Naive thymus-derived CD4-positive, alpha-beta T cell (primary cell): ENCODE data around the gene GLS2. TPM values are rescaled to one million over a fixed set of nuclear protein-coding genes. Genes with fewer than 3 reads are reported as not detected.

Experiments
- ATAC-seq: fragments of 150-1000 bp; cut with Tn5 transposase; 2 replicates; pipeline ENCODE4 v1.10.0; 2021; ENCODE audit warnings: mild to moderate bottlenecking, moderate library complexity
- CTCF ChIA-PET: fragments of 350-600 bp; sonication (Branson Sonifier 250); formaldehyde crosslinking; loops from one replicate; lab custom pipeline; 2021; ENCODE audit warnings: antibody characterized with exemption; lab: Charles Lee
- POLR2A ChIA-PET: fragments of 350-600 bp; sonication (Branson Sonifier 250); formaldehyde crosslinking; loops from one replicate; lab custom pipeline; 2021; ENCODE audit warnings: antibody characterized with exemption, inconsistent platforms; lab: Charles Lee
- DNase-seq, 9 donors: peaks; one replicate each; pipeline versions ENCODE4 v3.0.0 to v3.0.0-alpha.2; 2020 to 2022; ENCODE audit warnings: mixed read lengths in 1 of 9
- H3K27ac ChIP-seq: one replicate; pipeline ENCODE4 v1.7.0; 2013; ENCODE audit warnings: mild to moderate bottlenecking, low read depth, low read length, moderate library complexity
- H3K27me3 ChIP-seq, 2 donors: one replicate each; pipeline ENCODE4 v1.7.0; 2013; ENCODE audit warnings: low read length in 2 of 2, mild to moderate bottlenecking in 2 of 2, moderate library complexity in 2 of 2; ENCODE audit not compliant: control insufficient read depth in 2 of 2, insufficient read depth in 2 of 2
- H3K36me3 ChIP-seq, 3 experiments: 1 replicate in 2 of 3; 2 replicates in 1 of 3; pipeline ENCODE4 v1.7.0; 2013; ENCODE audit warnings: low read length in 3 of 3, mild to moderate bottlenecking in 3 of 3, moderate library complexity in 1 of 3; ENCODE audit not compliant: insufficient read depth in 3 of 3, control insufficient read depth in 2 of 3
- H3K4me1 ChIP-seq, 2 donors: one replicate each; pipeline ENCODE4 v1.7.0; 2013; ENCODE audit warnings: low read length in 2 of 2, mild to moderate bottlenecking in 2 of 2, moderate library complexity in 1 of 2; ENCODE audit not compliant: control insufficient read depth in 2 of 2, insufficient read depth in 2 of 2
- H3K4me3 ChIP-seq: 2 replicates; pipeline ENCODE4 v1.7.0; 2013; ENCODE audit warnings: mild to moderate bottlenecking, low read length
- H3K9me3 ChIP-seq, 3 experiments: 1 replicate in 2 of 3; 2 replicates in 1 of 3; pipeline ENCODE4 v1.7.0; 2013; ENCODE audit warnings: low read length in 3 of 3; ENCODE audit not compliant: control insufficient read depth in 2 of 3
- H3K27ac Mint-ChIP-seq, 9 donors: one replicate each; pipeline ENCODE4 v1.8.0; 2020 to 2022; ENCODE audit warnings: mixed read lengths in 9 of 9, mild to moderate bottlenecking in 8 of 9, moderate library complexity in 5 of 9, inconsistent platforms in 2 of 9
- H3K27me3 Mint-ChIP-seq, 5 donors: one replicate each; pipeline ENCODE4 v1.8.0; 2021 to 2022; ENCODE audit warnings: mixed read lengths in 5 of 5, mild to moderate bottlenecking in 1 of 5
- H3K36me3 Mint-ChIP-seq, 5 donors: one replicate each; pipeline ENCODE4 v1.8.0; 2020 to 2022; ENCODE audit warnings: mixed read lengths in 5 of 5, mild to moderate bottlenecking in 3 of 5, inconsistent platforms in 1 of 5
- H3K4me1 Mint-ChIP-seq, 7 donors: one replicate each; pipeline ENCODE4 v1.8.0; 2020 to 2022; ENCODE audit warnings: mixed read lengths in 7 of 7, mild to moderate bottlenecking in 3 of 7, inconsistent platforms in 1 of 7
- H3K4me3 Mint-ChIP-seq, 10 donors: one replicate each; pipeline ENCODE4 v1.8.0; 2020 to 2022; ENCODE audit warnings: mild to moderate bottlenecking in 10 of 10, mixed read lengths in 10 of 10, moderate library complexity in 6 of 10, inconsistent platforms in 2 of 10
- H3K9me3 Mint-ChIP-seq, 11 donors: one replicate each; pipeline ENCODE4 v1.8.0; 2020 to 2022; ENCODE audit warnings: mixed read lengths in 11 of 11, mild to moderate bottlenecking in 4 of 11, inconsistent platforms in 1 of 11, moderate library complexity in 1 of 11
- intact Hi-C, 2 donors: fragments of 100-400 bp; cut with micrococcal nuclease; formaldehyde crosslinking; loops; one replicate each; pipeline ENCODE4 v1.15.1; 2023
- polyA plus RNA-seq, 2 donors: library from polyadenylated mRNA; unstranded; fragments of 300-500 nt; fragmentation: Illumina TruSeq; gene quantifications; one replicate each; pipeline ENCODE4 v1.2.3, GENCODE V29; 2021
- total RNA-seq, 6 experiments: library from RNA in 5 of 6; stranded (reverse) in 5 of 6; gene quantifications; 1 replicate in 5 of 6; 2 replicates in 1 of 6; pipeline ENCODE4 v1.2.3 and lab custom pipeline; 2021 to 2026

Gene GLS2
- total and polyA plus RNA-seq, 7 experiments from 2014 or later, result 0.94 to 10.2 (median 5.9) TPM

GRCh38 chr12:56461235-56462159 lies 26.5 kb downstream of the GLS2 start:
- no peaks in the 10 kb centered on the region for H3K9me3 Mint-ChIP-seq
- H3K4me1 Mint-ChIP-seq, result peaks cover 0 to 10% (median 5%) of the 10 kb centered on the region in 7 donors
- no peak overlapping the region for H3K4me3 Mint-ChIP-seq
- H3K9me3 ChIP-seq, result no peaks in the 10 kb centered on the region
- no peak overlapping the region for H3K4me3 ChIP-seq
- no peaks in the 10 kb centered on the region for H3K27me3 ChIP-seq
- H3K27ac ChIP-seq, result no peak overlapping the region
- no peaks in the 10 kb centered on the region for H3K36me3 ChIP-seq
- ChIA-PET CTCF (interaction anchor here (0.6 to 4.0 kb wide), 6 partner anchors 12 to 271 kb away, joined by 3 to 22 read pairs (median 4); partner anchors contain the start of genes RNF41, SMARCC2, STAT2 and TIMELESS), POLR2A (interaction anchor here (0.6 to 1.5 kb wide), 5 partner anchors 102 to 264 kb away, joined by 3 to 4 read pairs (median 4); partner anchors contain the start of genes IL23A and STAT2)
- intact Hi-C loops, result loop anchor here in 1 of 2 donors (5.0 kb wide), 1 partner anchor 254 kb away; no protein-coding TSS in a partner anchor
- H3K27ac Mint-ChIP-seq, result no peak overlapping the region
- no peaks in the 10 kb centered on the region for H3K36me3 Mint-ChIP-seq
- peaks cover 0 to 6% of the 10 kb centered on the region in 2 donors for H3K4me1 ChIP-seq
- ATAC-seq (no peak), DNase-seq (no peak)
- no peaks in the 10 kb centered on the region for H3K27me3 Mint-ChIP-seq

- intact Hi-C loops, result no loop called here
- CTCF ChIA-PET, result no interaction called here
- no peak for ATAC-seq
These were observed 30.1 kb downstream of the GLS2 start for GRCh38 chr12:56457817-56458216.

GRCh38 chr12:56454557-56454956 lies 33.4 kb downstream of the GLS2 start, which contains the start of gene MIP:
MIP (minus strand) TSS chr12:56454657; CDS start chr12:56454613, 44 bp downstream.
- Mint-ChIP-seq H3K36me3 (no peaks in the 10 kb centered on the region), H3K27me3 (no peaks in the 10 kb centered on the region), H3K4me1 (peaks cover 5 to 12% (median 9%) of the 10 kb centered on the region in 7 donors), H3K4me3 (no peak within 1 kb of the TSS), H3K27ac (no peak within 1 kb of the TSS), H3K9me3 (no peaks in the 10 kb centered on the region)
- POLR2A ChIA-PET, result interaction anchor here (1.5 to 1.8 kb wide), 2 partner anchors 9 kb away, joined by 4 read pairs; no protein-coding TSS in a partner anchor
- intact Hi-C loops, result no loop called here
- no peaks in the 10 kb centered on the region for H3K9me3 ChIP-seq
- no peak within 1 kb of the TSS for H3K4me3 ChIP-seq
- no peak within 1 kb of the TSS for H3K27ac ChIP-seq
- H3K4me1 ChIP-seq, result peaks cover 0 to 6% of the 10 kb centered on the region in 2 donors
- no peaks in the 10 kb centered on the region for H3K27me3 ChIP-seq
- CTCF ChIA-PET, result no interaction called here
- H3K36me3 ChIP-seq, result no peaks in the 10 kb centered on the region
- DNase-seq (no peak), ATAC-seq (no peak)

More at GRCh38 chr12:56457817-56458216, 30.1 kb downstream of the GLS2 start:
- DNase-seq, result no peak
- no peaks in the 10 kb centered on the region for H3K9me3 ChIP-seq
- Mint-ChIP-seq H3K4me3 (no peak overlapping the region), H3K4me1 (no peaks in the 10 kb centered on the region), H3K27me3 (no peaks in the 10 kb centered on the region), H3K27ac (no peak overlapping the region), H3K36me3 (no peaks in the 10 kb centered on the region), H3K9me3 (no peaks in the 10 kb centered on the region)
- no peak overlapping the region for H3K4me3 ChIP-seq
- H3K36me3 ChIP-seq, result no peaks in the 10 kb centered on the region
- no peaks in the 10 kb centered on the region for H3K4me1 ChIP-seq
- H3K27ac ChIP-seq, result no peak overlapping the region
- no peaks in the 10 kb centered on the region for H3K27me3 ChIP-seq
- POLR2A ChIA-PET, result no interaction called here

GRCh38 chr12:56451147-56451546 lies 36.8 kb downstream of the GLS2 start:
- ATAC-seq (no peak), DNase-seq (no peak)
- CTCF ChIA-PET, result interaction anchor here (0.6 to 4.1 kb wide), 2 partner anchors 11 to 428 kb away, joined by 3 to 22 read pairs; no protein-coding TSS in a partner anchor
- Histone ChIP-seq H3K4me3 (no peak overlapping the region), H3K9me3 (no peaks in the 10 kb centered on the region), H3K27ac (no peak overlapping the region), H3K36me3 (no peaks in the 10 kb centered on the region), H3K4me1 (peaks cover 0 to 7% of the 10 kb centered on the region in 2 donors), H3K27me3 (no peaks in the 10 kb centered on the region)
- POLR2A ChIA-PET, result interaction anchor here (3.8 kb wide), 1 partner anchor 113 kb away, joined by 20 read pairs; the partner anchor contains the start of gene IL23A
- intact Hi-C loops, result no loop called here
- no peaks in the 10 kb centered on the region for H3K9me3 Mint-ChIP-seq
- H3K36me3 Mint-ChIP-seq, result peaks cover 0 to 4% (median 0%) of the 10 kb centered on the region in 5 donors
- H3K4me1 Mint-ChIP-seq, result peaks cover 9 to 27% (median 24%) of the 10 kb centered on the region in 7 donors
- peak overlapping the region in 2 of 10 donors; percentile 13 to 30 for H3K4me3 Mint-ChIP-seq
- H3K27me3 Mint-ChIP-seq, result no peaks in the 10 kb centered on the region
- peak overlapping the region in 1 of 9 donors; percentile 62 for H3K27ac Mint-ChIP-seq

- ATAC-seq (no peak), DNase-seq (no peak)
- ChIA-PET CTCF (interaction anchor here (0.6 to 4.1 kb wide), 6 partner anchors 12 to 427 kb away, joined by 3 to 22 read pairs (median 4); partner anchors contain the start of genes CNPY2, COQ10A and STAT2), POLR2A (interaction anchor here (1.0 to 3.8 kb wide), 6 partner anchors 14 to 334 kb away, joined by 4 to 20 read pairs (median 18); partner anchors contain the start of genes CNPY2, IL23A, RPL41 and STAT2)
- Mint-ChIP-seq H3K27ac (peak overlapping the region in 6 of 9 donors; percentile 86 to 98 (median 94)), H3K27me3 (no peaks in the 10 kb centered on the region), H3K9me3 (no peaks in the 10 kb centered on the region), H3K4me1 (peaks cover 9 to 29% (median 24%) of the 10 kb centered on the region in 7 donors), H3K4me3 (peak overlapping the region in 9 of 10 donors; percentile 77 to 94 (median 92)), H3K36me3 (peaks cover 0 to 4% (median 0%) of the 10 kb centered on the region in 5 donors)
- no peak overlapping the region for H3K27ac ChIP-seq
- H3K4me3 ChIP-seq, result no peak overlapping the region
- H3K4me1 ChIP-seq, result peaks cover 0 to 7% of the 10 kb centered on the region in 2 donors
- intact Hi-C loops, result no loop called here
- H3K27me3 ChIP-seq, result no peaks in the 10 kb centered on the region
- H3K9me3 ChIP-seq, result no peaks in the 10 kb centered on the region
- H3K36me3 ChIP-seq, result no peaks in the 10 kb centered on the region
These were observed 37.7 kb downstream of the GLS2 start for GRCh38 chr12:56450241-56450640.

- peaks cover 0 to 3% (median 0%) of the 10 kb centered on the region in 11 donors for H3K9me3 Mint-ChIP-seq
- ChIA-PET POLR2A (interaction anchor here (0.6 to 3.8 kb wide), 14 partner anchors 14 to 347 kb away, joined by 3 to 20 read pairs (median 4); partner anchors contain the start of genes CNPY2, IL23A, PTGES3 and RPL41), CTCF (interaction anchor here (0.6 to 4.1 kb wide), 4 partner anchors 13 to 182 kb away, joined by 4 to 22 read pairs (median 4); partner anchors contain the start of genes COQ10A and STAT2)
These were observed 38.4 kb downstream of the GLS2 start for GRCh38 chr12:56449622-56449984.

More at GRCh38 chr12:56449622-56449984, 38.4 kb downstream of the GLS2 start:
- Histone ChIP-seq H3K4me1 (peaks cover 0 to 7% of the 10 kb centered on the region in 2 donors), H3K4me3 (peak overlapping the region; percentile 97), H3K27me3 (no peaks in the 10 kb centered on the region), H3K27ac (peak overlapping the region; percentile 74), H3K36me3 (no peaks in the 10 kb centered on the region), H3K9me3 (no peaks in the 10 kb centered on the region)
- no peaks in the 10 kb centered on the region for H3K27me3 Mint-ChIP-seq
- H3K4me3 Mint-ChIP-seq, result peak overlapping the region; percentile 77 to 94 (median 92)
- peaks cover 0 to 7% (median 0%) of the 10 kb centered on the region in 5 donors for H3K36me3 Mint-ChIP-seq
- intact Hi-C loops, result loop anchor here (1.0 to 5.0 kb wide), 12 partner anchors 15 to 322 kb away; partner anchors contain the start of genes CS (in 2 of the 2), SPRYD4 (in 2 of the 2), STAT2 (in 2 of the 2) and ANKRD52 (in 1 of the 2)
- H3K4me1 Mint-ChIP-seq, result peaks cover 11 to 32% (median 24%) of the 10 kb centered on the region in 7 donors
- no peak for DNase-seq
- ATAC-seq, result no peak
- H3K27ac Mint-ChIP-seq, result peak overlapping the region; percentile 86 to 98 (median 93)
